ENCODE measurements around the gene ASGR1.

Gene ASGR1

DNA sequence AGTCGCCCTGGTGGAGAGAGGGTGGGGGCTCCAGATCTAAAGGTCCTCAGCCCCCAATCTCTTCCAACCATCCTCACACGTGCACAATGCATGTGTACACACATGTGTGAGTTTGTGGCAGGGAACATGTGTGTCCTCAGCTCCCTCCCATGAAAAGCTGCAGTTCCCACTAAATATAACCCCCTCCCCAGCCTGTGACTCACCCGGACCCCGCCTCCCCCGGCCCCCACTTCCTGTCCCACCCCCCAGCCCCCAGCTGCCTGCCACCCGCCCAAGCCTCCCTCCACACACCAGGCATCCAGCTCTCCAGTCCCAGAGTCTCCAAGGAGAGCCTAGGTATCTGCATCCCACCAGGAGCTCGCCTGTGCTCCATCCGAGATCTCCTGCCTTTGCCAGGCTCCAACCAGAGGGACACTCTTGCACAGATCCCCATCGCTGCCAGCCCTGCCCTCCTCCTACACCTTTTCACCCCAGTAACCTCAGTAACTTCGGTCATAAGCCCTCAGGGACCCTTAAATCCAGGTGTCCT lies 36.5 kb upstream of the ASGR1 start:
- FAIRE-seq = no peak

- peak; percentile 93 for FAIRE-seq
Measured at GRCh38 chr17:7215136-7215638, 36.0 kb upstream of the ASGR1 start.

DNA sequence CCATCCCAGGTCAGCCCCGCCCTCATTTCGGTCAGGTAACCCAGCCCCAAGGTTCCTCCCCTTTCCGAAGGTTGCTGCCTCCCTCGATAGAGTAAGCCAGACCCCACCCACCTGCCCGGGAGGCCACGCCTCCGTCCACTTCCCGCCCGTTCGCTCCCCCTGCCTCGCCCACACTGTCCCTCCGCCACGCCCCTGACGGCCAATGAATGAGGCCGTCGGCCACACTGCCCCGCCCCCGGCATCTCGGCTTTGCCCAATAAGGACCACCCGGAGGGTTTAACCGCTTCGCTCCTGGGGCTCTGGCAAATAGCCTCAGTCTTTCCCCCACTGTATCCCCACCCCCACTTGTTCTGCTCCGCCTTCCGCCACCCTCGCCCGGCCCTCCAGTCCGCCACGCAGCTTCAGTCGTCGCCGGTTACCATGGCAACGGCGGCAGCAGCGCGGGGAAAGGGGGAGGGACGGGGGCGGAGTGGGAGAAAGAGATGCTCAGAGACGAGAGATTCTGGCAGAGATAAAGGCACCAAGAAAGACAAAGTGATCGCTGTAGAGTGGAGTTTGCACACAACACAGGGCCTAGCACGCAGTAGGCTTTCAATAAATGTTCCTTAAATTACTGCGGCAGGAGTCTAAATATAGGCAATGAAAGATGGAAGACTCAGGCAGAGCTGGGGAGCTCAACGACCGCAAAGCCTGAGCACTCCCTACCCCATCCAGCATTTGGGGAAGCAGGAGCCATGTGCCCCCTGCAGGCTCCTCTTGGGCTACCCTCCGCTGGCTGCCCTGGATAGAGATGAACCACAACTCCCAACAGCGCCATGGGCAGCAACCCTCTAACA lies 35.3 kb upstream of the ASGR1 start:
- FAIRE-seq = peak; percentile 96

DNA sequence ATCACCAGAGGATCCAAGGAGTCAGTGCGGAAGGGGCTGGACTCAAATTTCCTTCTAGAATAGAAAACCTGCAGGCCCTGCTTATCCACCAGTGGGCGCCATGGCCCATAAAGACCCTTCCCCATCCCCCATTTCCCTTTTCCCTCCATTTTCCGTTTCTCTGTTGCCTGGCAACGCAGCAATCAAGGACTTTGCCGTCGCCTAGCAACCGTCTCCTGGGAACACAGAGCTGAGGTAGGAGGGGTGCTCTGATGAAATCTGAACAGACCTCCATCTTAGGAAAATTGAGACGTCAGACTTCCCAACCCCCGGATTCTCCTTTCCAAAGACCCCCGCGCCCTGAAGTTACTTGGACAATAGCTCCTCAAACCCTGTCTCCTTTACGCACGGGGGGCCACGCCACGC lies 34.7 kb upstream of the ASGR1 start:
- FAIRE-seq = no peak

DNA sequence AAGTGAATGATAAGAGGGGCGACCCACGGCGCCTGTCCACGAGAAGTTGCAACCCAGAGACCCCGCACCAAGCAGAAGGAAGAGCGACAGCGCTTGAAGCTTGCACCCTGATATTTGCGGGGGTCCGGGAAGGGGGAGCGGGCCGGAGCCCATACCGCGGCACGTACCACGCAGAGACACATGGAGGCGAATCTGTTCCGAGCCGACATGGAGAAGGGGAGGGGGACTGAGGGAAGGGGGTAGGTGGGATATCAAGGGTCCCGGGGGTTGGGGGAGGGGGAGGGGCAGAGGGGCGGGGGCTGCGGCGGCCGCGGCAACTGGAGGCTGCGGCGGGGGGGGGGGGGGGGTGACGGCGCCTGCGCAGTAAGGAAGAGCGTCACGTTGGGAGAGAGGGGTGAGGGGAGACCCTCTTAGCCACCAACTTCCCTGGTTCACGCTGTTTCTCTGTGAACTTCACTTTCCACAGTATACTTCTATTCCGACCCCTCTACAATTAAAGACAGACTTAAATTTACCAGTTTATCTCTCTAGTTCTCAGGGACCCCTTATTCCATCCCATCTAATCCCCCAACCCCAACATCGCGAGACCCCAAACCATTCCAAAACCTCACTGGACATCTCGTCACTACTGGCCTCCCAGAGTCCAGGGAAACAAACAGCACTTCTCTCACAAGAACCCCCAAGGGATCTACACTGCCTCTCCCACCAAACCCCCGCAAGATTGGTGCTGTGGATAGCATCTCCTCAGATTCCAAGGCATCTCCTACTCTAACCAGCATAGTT lies 32.5 kb upstream of the ASGR1 start:
- FAIRE-seq = no peak

DNA sequence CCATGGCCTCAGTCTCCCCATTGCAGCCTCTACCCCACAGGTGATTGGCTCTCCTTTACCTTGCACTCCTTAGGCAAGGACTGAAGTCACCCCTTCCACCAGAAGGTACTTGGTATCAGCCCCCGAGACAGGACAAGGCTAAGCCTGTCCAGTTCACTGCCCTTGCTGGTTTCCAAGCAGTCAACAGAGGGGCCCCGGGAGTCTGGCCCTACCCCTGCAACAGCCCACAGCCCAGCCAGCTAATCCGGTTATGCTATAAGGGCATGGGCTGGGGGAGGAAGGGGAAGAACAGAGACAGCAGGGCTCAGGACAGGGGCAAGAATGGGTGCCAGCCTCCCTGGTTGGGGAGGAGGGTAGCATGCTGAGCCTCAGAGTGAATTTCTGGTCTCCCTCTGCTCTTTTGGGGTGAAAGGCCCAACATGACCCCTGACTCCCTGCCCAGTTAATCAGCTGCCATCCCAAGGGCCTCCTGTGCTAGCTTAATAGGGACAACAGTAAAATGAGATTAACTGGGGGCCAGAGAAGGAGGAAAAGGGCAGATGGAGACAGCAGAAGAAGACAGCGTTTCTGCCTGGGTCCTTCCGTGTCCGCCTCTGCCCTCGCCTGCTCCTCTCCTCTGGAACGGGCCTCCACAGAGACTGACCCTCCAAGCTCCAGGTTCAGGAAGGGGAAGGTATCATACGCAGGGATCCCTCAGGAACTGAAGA lies 29.7 kb upstream of the ASGR1 start:
- no peak for FAIRE-seq

DNA sequence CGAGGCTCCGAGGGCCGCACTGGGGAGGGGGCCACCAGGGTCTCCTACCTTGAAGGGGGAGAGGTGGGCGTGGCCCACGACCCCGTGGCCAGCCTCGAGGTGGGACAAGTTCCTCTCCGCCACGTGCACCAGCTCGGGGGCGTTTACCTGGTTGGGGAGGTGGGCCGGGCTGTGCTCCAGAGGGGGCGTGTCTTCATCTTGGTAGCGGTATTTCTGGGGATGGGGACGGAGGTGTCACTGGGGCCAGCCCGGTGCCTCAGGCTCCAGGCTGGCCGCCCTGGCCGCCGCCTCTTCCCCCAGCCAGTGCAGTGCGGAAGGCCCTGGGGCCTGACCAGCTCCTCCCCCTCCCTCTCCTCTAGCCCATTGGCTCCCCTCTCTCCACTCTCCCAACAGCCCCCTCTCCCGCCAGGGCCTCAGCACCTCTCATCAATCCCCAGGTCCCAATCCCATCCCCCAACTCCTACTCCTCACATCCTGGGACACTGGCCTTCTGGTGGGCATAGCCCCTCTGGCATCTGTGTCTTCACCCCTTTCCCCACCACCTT lies 28.9 kb upstream of the ASGR1 start:
- FAIRE-seq = no peak

- FAIRE-seq = no peak
Measured at GRCh38 chr17:7207120-7208001, 28.2 kb upstream of the ASGR1 start.

DNA sequence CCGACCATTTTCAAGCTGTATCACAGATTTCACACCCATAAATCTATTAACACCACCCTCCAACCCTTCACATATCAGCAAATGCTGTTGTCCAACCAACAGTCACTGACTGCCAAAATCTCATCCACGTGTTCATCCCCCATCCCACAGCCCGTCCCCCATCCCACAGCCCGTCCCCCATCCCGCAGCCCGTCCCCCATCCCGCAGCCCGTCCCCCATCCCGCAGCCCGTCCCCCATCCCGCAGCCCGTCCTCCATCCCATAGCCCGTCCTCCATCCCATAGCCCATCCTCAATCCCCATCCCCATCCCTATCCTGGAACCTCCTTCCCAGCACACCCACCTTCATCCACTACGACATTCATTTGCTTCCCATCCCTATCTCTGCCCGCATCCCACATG lies 26.4 kb upstream of the ASGR1 start:
- no peak for FAIRE-seq

- FAIRE-seq = no peak
Measured at GRCh38 chr17:7204828-7205461, 25.8 kb upstream of the ASGR1 start.

GRCh38 chr17:7204336-7204735 lies 25.2 kb upstream of the ASGR1 start:
- no peak for FAIRE-seq

- FAIRE-seq = no peak
Measured at GRCh38 chr17:7203391-7203790, 24.2 kb upstream of the ASGR1 start.

- FAIRE-seq = no peak
Measured at GRCh38 chr17:7196651-7197401, 17.7 kb upstream of the ASGR1 start.

- no peak for FAIRE-seq
Measured at GRCh38 chr17:7195971-7196370, 16.8 kb upstream of the ASGR1 start.

GRCh38 chr17:7192271-7192937 lies 13.2 kb upstream of the ASGR1 start:
- no peak for FAIRE-seq

DNA sequence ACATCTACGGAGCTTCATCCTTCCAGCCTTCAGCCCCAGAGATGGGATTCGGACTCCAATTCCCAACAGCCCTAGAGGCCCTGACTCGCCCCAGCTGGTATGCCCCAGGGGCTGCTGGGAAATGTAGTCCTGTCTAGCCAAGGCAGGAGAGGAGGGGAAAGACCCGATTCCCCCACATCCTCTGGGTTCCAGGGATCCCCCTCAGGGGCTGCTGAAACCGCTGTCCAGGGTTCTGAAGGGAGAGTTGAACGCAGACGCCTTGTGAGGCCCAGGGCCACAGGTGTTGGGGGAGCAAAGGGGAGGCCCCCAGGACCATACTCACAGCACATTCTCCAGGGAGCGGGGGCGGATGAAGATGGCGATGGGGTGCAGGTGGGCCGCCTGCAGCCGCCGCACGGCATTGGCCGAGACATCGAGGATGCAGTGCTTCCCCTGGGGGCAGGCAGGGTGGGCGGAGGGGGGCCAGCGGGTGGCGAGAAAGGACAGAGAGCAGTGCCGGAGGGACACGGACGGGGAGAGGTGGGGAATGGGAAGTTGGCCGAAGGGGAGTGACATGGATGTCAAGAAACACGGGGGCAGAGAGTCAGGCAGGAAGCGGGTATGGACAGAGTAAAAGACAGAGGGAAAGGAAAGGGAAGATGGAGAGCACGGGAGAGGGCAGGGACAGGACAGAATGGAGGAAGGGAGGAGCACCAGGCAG lies 12.6 kb upstream of the ASGR1 start:
- no peak for FAIRE-seq

- no peak for FAIRE-seq
Measured at GRCh38 chr17:7191069-7191468, 11.9 kb upstream of the ASGR1 start.

DNA sequence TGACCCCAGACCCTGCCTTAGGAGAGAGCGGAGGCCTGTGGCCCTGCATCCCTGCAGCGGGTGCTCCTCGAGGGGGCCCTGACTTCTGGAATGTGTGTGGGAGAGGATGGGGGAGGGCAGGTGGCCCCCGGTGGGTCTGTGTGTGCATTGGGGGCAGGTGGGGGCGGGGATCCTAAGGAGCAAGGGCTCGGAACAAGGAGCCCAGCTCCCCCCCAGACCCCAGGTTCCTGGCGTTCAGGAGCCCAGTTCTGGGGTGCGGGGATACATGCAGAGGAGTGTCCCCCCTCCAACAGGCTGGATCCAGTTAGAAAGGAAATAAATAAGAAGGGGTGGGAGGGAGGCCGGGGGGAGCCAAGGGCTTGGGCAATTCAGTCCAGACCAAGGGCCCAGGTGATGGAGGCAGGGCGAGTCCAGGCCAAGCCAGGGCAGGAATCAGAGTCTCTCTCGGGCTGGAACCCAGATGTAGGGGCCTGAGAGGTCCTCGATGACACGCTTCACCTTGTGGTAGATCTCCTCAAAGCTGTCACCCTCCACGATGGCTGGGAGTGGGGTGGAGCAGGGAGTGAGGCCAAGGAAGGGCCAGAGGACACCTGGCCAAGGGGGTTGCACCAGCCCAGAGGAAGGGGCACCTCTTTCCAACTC lies 11.2 kb upstream of the ASGR1 start:
- no peak for FAIRE-seq

DNA sequence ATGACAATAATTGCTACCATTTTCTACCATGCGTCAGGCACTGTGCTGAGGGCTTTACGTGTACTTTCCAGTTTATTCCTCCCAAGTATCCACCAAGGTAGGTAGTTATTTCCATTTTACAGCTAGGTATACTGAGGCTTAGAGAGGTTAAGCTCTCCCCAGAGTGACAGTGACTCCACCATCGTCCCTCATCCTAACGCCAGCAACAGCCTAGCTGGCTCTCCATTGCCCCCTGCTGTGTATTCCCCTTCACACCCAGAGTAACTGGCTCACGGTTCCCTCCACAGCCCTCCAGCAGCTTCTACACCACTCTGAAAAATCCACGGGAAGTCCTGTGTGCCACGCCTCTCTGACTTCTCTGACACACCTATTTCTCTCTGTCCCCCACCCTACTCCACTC lies 7.1 kb upstream of the ASGR1 start:
- FAIRE-seq = no peak

All from TTC549 (cell line).